Activated CD4-positive, alpha-beta memory T cell treated with anti-CD3 and anti-CD28 coated beads for 36 hours (primary cell): ENCODE data around the gene APCDD1L. TPM values are rescaled to one million over a fixed set of nuclear protein-coding genes. Genes with fewer than 3 reads are reported as not detected.
"Not testable (repeated sequence)": the region's sequence is repeated elsewhere in the genome, so short reads cannot be mapped to it uniquely, and the experiment has no call there.

ENCODE experiments used
- CTCF ChIA-PET: fragments of 350-600 bp; sonication (Branson Sonifier 250); formaldehyde crosslinking; loops from one replicate; lab custom pipeline; 2021; ENCODE audit warnings: antibody characterized with exemption, inconsistent platforms; lab: Charles Lee
- POLR2A ChIA-PET: fragments of 350-600 bp; sonication (Branson Sonifier 250); formaldehyde crosslinking; loops from one replicate; lab custom pipeline; 2021; ENCODE audit warnings: antibody characterized with exemption; lab: Charles Lee
- DNase-seq: peaks from one replicate; pipeline ENCODE4 v3.0.0-alpha.2; 2020
- H3K27ac Mint-ChIP-seq: one replicate; pipeline ENCODE4 v1.8.0; 2021; ENCODE audit warnings: mixed read lengths
- H3K27me3 Mint-ChIP-seq: one replicate; pipeline ENCODE4 v1.8.0; 2021; ENCODE audit warnings: mixed read lengths
- H3K36me3 Mint-ChIP-seq: one replicate; pipeline ENCODE4 v1.8.0; 2021; ENCODE audit warnings: mixed read lengths
- H3K4me1 Mint-ChIP-seq: one replicate; pipeline ENCODE4 v1.8.0; 2021; ENCODE audit warnings: low read depth, mixed read lengths
- H3K4me3 Mint-ChIP-seq: one replicate; pipeline ENCODE4 v1.8.0; 2021; ENCODE audit warnings: mild to moderate bottlenecking, mixed read lengths
- H3K9me3 Mint-ChIP-seq: one replicate; pipeline ENCODE4 v1.8.0; 2021; ENCODE audit warnings: mixed read lengths
- intact Hi-C: fragments of 100-400 bp; cut with micrococcal nuclease; formaldehyde crosslinking; loops from one replicate; pipeline ENCODE4 v1.15.1; 2023
- total RNA-seq, 2 experiments: library from RNA; stranded (reverse); gene quantifications; one replicate each; pipeline ENCODE4 v1.2.3, GENCODE V29; 2021

The APCDD1L gene
- total RNA-seq, 2 experiments from 2014 or later = not detected

GRCh38 chr20:58433759-58434158, 81.4 kb downstream of the APCDD1L start:
- peaks cover 41% of the 10 kb centered on the region for H3K4me1 Mint-ChIP-seq
- H3K9me3 Mint-ChIP-seq = no peaks in the 10 kb centered on the region
- H3K4me3 Mint-ChIP-seq = no peak overlapping the region
- peaks cover 27% of the 10 kb centered on the region for H3K36me3 Mint-ChIP-seq
- ChIA-PET POLR2A (no interaction called here), CTCF (no interaction called here)
- intact Hi-C loops = no loop called here
- no peak overlapping the region for H3K27ac Mint-ChIP-seq
- DNase-seq = no peak
- H3K27me3 Mint-ChIP-seq = no peaks in the 10 kb centered on the region

GRCh38 chr20:58433029-58433647, 82.1 kb downstream of the APCDD1L start:
- H3K27ac Mint-ChIP-seq = no peak overlapping the region
- intact Hi-C loops = no loop called here
- no peak overlapping the region for H3K4me3 Mint-ChIP-seq
- POLR2A ChIA-PET = no interaction called here
- peaks cover 39% of the 10 kb centered on the region for H3K4me1 Mint-ChIP-seq
- H3K27me3 Mint-ChIP-seq = no peaks in the 10 kb centered on the region
- peaks cover 27% of the 10 kb centered on the region for H3K36me3 Mint-ChIP-seq
- no peaks in the 10 kb centered on the region for H3K9me3 Mint-ChIP-seq
- DNase-seq = no peak
- CTCF ChIA-PET = interaction anchor here (1.4 to 1.5 kb wide), 2 partner anchors 14 to 45 kb away, joined by 4 read pairs; no protein-coding TSS in a partner anchor

- POLR2A ChIA-PET = no interaction called here
- no peak overlapping the region for H3K27ac Mint-ChIP-seq
- H3K4me3 Mint-ChIP-seq = no peak overlapping the region
- H3K9me3 Mint-ChIP-seq = no peaks in the 10 kb centered on the region
- CTCF ChIA-PET = interaction anchor here (1.4 to 1.5 kb wide), 2 partner anchors 15 to 44 kb away, joined by 4 read pairs; no protein-coding TSS in a partner anchor
- no peak for DNase-seq
- H3K27me3 Mint-ChIP-seq = no peaks in the 10 kb centered on the region
- peaks cover 24% of the 10 kb centered on the region for H3K36me3 Mint-ChIP-seq
- intact Hi-C loops = no loop called here
- H3K4me1 Mint-ChIP-seq = peaks cover 33% of the 10 kb centered on the region
Measured at GRCh38 chr20:58432186-58432954, 82.8 kb downstream of the APCDD1L start.

- Mint-ChIP-seq H3K27ac (no peak overlapping the region), H3K4me3 (no peak overlapping the region), H3K36me3 (peaks cover 22% of the 10 kb centered on the region), H3K9me3 (no peaks in the 10 kb centered on the region), H3K4me1 (peaks cover 30% of the 10 kb centered on the region), H3K27me3 (no peaks in the 10 kb centered on the region)
- DNase-seq = no peak
- ChIA-PET CTCF (no interaction called here), POLR2A (no interaction called here)
- intact Hi-C loops = no loop called here
Measured at GRCh38 chr20:58431134-58431533, 84.1 kb downstream of the APCDD1L start.

- ChIA-PET POLR2A (no interaction called here), CTCF (no interaction called here)
- H3K9me3 Mint-ChIP-seq = no peaks in the 10 kb centered on the region
- H3K4me1 Mint-ChIP-seq = peaks cover 29% of the 10 kb centered on the region
- no peak overlapping the region for H3K4me3 Mint-ChIP-seq
- H3K27ac Mint-ChIP-seq = no peak overlapping the region
- H3K36me3 Mint-ChIP-seq = peaks cover 18% of the 10 kb centered on the region
- intact Hi-C loops = no loop called here
- H3K27me3 Mint-ChIP-seq = no peaks in the 10 kb centered on the region
- DNase-seq = no peak
Measured at GRCh38 chr20:58429303-58429702, 85.9 kb downstream of the APCDD1L start.

GRCh38 chr20:58428364-58428763, 86.8 kb downstream of the APCDD1L start:
- Mint-ChIP-seq H3K4me1 (peaks cover 27% of the 10 kb centered on the region), H3K4me3 (no peak overlapping the region), H3K27me3 (no peaks in the 10 kb centered on the region), H3K9me3 (no peaks in the 10 kb centered on the region), H3K27ac (no peak overlapping the region), H3K36me3 (peaks cover 18% of the 10 kb centered on the region)
- intact Hi-C loops = no loop called here
- CTCF ChIA-PET = no interaction called here
- POLR2A ChIA-PET = no interaction called here
- DNase-seq = no peak

- intact Hi-C loops, H3K27me3 Mint-ChIP-seq, DNase-seq, POLR2A ChIA-PET, H3K27ac Mint-ChIP-seq, H3K9me3 Mint-ChIP-seq, H3K4me3 Mint-ChIP-seq, CTCF ChIA-PET: not testable (repeated sequence)
- H3K36me3 Mint-ChIP-seq = peaks cover 18% of the 10 kb centered on the region
- H3K4me1 Mint-ChIP-seq = peaks cover 19% of the 10 kb centered on the region
Measured at GRCh38 chr20:58427571-58427970, 87.6 kb downstream of the APCDD1L start.

GRCh38 chr20:58424218-58424969, 90.8 kb downstream of the APCDD1L start:
- Mint-ChIP-seq H3K36me3 (peaks cover 20% of the 10 kb centered on the region), H3K4me3 (no peak overlapping the region), H3K9me3 (no peaks in the 10 kb centered on the region), H3K27me3 (no peaks in the 10 kb centered on the region), H3K4me1 (peaks cover 17% of the 10 kb centered on the region), H3K27ac (no peak overlapping the region)
- intact Hi-C loops = no loop called here
- CTCF ChIA-PET = no interaction called here
- no peak for DNase-seq
- POLR2A ChIA-PET = no interaction called here

GRCh38 chr20:58421497-58421850, 93.7 kb downstream of the APCDD1L start:
- intact Hi-C loops = no loop called here
- peaks cover 38% of the 10 kb centered on the region for H3K4me1 Mint-ChIP-seq
- no peak for DNase-seq
- ChIA-PET CTCF (interaction anchor here (0.6 to 1.1 kb wide), 2 partner anchors 184 to 242 kb away, joined by 3 read pairs; no protein-coding TSS in a partner anchor), POLR2A (no interaction called here)
- no peak overlapping the region for H3K4me3 Mint-ChIP-seq
- H3K36me3 Mint-ChIP-seq = peaks cover 28% of the 10 kb centered on the region
- H3K27me3 Mint-ChIP-seq = no peaks in the 10 kb centered on the region
- no peak overlapping the region for H3K27ac Mint-ChIP-seq
- H3K9me3 Mint-ChIP-seq = no peaks in the 10 kb centered on the region

GRCh38 chr20:58420798-58421496, 94.3 kb downstream of the APCDD1L start:
- intact Hi-C loops = no loop called here
- H3K4me1 Mint-ChIP-seq = peaks cover 44% of the 10 kb centered on the region
- DNase-seq = no peak
- H3K36me3 Mint-ChIP-seq = peaks cover 28% of the 10 kb centered on the region
- POLR2A ChIA-PET = interaction anchor here (1.1 kb wide), 1 partner anchor 32 kb away, joined by 4 read pairs; the partner anchor contains the start of gene VAPB
- no peak overlapping the region for H3K27ac Mint-ChIP-seq
- H3K27me3 Mint-ChIP-seq = no peaks in the 10 kb centered on the region
- H3K9me3 Mint-ChIP-seq = no peaks in the 10 kb centered on the region
- H3K4me3 Mint-ChIP-seq = no peak overlapping the region
- CTCF ChIA-PET = interaction anchor here (0.6 to 1.1 kb wide), 2 partner anchors 184 to 241 kb away, joined by 3 read pairs; no protein-coding TSS in a partner anchor

- intact Hi-C loops = no loop called here
- Mint-ChIP-seq H3K36me3 (peaks cover 29% of the 10 kb centered on the region), H3K4me1 (peaks cover 50% of the 10 kb centered on the region), H3K27me3 (no peaks in the 10 kb centered on the region), H3K9me3 (peaks cover 2% of the 10 kb centered on the region), H3K4me3 (no peak overlapping the region), H3K27ac (peak overlapping the region; percentile 66)
- DNase-seq = no peak
- CTCF ChIA-PET = interaction anchor here (1.6 kb wide), 1 partner anchor 30 kb away, joined by 3 read pairs; the partner anchor contains the start of gene VAPB
- POLR2A ChIA-PET = interaction anchor here (2.1 kb wide), 1 partner anchor 30 kb away, joined by 4 read pairs; the partner anchor contains the start of gene VAPB
Measured at GRCh38 chr20:58418949-58419748, 96.0 kb downstream of the APCDD1L start.
